ENCODE measurements around the gene AURKAIP1. TPM values are rescaled to one million over a fixed set of nuclear protein-coding genes. Genes with fewer than 3 reads are reported as not detected.

Gene AURKAIP1
- total and polyA plus RNA-seq, 9 of the 15 experiments (the other 6 are each of a cell fraction or from before 2014, with no cell fraction given): 7.8 to 478 (median 92.0) TPM

DNA sequence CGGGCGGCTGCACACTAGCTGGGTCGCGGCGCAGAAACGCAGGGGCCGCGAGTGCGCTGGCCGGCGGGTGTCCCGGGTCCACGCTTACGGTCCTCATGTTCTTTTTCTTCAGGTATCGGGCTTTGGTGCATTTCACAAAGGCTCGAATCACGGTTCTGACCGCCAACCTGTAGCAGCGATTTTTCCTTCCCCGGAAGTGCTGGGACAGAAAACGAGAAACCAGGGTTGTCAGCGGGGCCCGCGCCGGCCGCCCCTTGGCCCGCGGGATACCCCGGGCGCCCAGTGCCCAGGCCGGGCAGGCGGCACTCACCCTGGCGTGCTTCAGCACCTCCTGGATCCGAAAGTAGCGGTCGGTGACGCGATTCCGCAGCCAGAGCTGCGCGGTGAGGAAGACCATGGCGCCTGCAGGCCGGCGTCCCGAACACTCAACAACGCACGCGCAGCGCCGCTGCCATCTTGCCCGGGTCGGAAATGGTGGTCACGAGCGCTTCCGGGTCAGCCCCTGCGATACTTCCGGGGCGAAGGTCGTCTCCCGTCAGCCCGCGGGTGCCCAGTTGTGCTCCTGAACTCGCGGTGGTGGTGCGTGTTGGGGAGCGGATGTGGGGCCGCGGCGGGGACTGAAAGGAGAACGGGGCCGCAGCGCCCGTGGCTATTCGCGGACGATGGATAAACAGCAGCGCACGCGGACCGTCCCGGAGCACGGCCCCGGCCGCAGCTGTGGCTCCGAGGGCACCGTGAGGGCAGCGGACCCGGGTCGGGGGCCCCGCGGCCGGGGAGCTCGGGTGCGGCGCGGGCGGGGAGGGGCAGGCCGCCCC lies 32.0 kb upstream of the AURKAIP1 start, which contains the start of gene MRPL20 (continued):
- TF ChIP-seq RFX7 (CRISPR knock-in tag; IDR thresholded peaks at IDR 0.05) (0 out of 2 replicates have a peak, but pooled peaks have one; percentile 50), SRF (CRISPR knock-in tag; IDR thresholded peaks at IDR 0.05) (0 out of 4 replicates have a peak, but pooled peaks of 1 of the 2 experiments have one; percentile 56), TBP (optimal IDR thresholded peaks at IDR 0.05; ENCODE audit: low read depth, low read length) (peak; percentile 94), RBM34 (IDR thresholded peaks at IDR 0.05; ENCODE audit: borderline replicate concordance, insufficient read depth, low read length) (peak; percentile 100), CXXC5 (CRISPR knock-in tag; IDR thresholded peaks at IDR 0.05) (peak; percentile 92), NBN (IDR thresholded peaks at IDR 0.05; ENCODE audit: low read depth) (no peak), NCOA1 (IDR thresholded peaks at IDR 0.05; ENCODE audit: low read depth) (peak; percentile 69; the same call in 1 of the 2 replicates), NFIX (CRISPR knock-in tag; IDR thresholded peaks at IDR 0.05; ENCODE audit: low read depth) (no peak), KLF10 (CRISPR knock-in tag; IDR thresholded peaks at IDR 0.05) (no peak), HSF4 (CRISPR knock-in tag; IDR thresholded peaks at IDR 0.05; ENCODE audit: borderline replicate concordance) (no peak), RCOR1 (IDR thresholded peaks at IDR 0.05; ENCODE audit: borderline replicate concordance in 1 of 2, low read depth in 2 of 2, low read length in 2 of 2) (peak in 1 of 2 experiments; percentile 56; a peak in 1 of 4 replicates), BDP1 (IDR thresholded peaks at IDR 0.05; ENCODE audit: insufficient read depth, insufficient read length) (no peak)
- TF ChIP-seq, protein P1, sequence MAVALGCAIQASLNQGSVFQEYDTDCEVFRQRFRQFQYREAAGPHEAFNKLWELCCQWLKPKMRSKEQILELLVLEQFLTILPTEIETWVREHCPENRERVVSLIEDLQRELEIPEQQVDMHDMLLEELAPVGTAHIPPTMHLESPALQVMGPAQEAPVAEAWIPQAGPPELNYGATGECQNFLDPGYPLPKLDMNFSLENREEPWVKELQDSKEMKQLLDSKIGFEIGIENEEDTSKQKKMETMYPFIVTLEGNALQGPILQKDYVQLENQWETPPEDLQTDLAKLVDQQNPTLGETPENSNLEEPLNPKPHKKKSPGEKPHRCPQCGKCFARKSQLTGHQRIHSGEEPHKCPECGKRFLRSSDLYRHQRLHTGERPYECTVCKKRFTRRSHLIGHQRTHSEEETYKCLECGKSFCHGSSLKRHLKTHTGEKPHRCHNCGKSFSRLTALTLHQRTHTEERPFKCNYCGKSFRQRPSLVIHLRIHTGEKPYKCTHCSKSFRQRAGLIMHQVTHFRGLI (CRISPR knock-in tag; IDR thresholded peaks at IDR 0.05): no peak
- TF ChIP-seq, protein P2, sequence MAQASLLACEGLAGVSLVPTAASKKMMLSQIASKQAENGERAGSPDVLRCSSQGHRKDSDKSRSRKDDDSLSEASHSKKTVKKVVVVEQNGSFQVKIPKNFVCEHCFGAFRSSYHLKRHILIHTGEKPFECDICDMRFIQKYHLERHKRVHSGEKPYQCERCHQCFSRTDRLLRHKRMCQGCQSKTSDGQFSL (CRISPR knock-in tag; IDR thresholded peaks at IDR 0.05): peak; percentile 16; the same call in 1 of the 2 replicates
- TF ChIP-seq, protein P2 (tag; IDR thresholded peaks at IDR 0.05): no peak
- TF ChIP-seq, protein P3, sequence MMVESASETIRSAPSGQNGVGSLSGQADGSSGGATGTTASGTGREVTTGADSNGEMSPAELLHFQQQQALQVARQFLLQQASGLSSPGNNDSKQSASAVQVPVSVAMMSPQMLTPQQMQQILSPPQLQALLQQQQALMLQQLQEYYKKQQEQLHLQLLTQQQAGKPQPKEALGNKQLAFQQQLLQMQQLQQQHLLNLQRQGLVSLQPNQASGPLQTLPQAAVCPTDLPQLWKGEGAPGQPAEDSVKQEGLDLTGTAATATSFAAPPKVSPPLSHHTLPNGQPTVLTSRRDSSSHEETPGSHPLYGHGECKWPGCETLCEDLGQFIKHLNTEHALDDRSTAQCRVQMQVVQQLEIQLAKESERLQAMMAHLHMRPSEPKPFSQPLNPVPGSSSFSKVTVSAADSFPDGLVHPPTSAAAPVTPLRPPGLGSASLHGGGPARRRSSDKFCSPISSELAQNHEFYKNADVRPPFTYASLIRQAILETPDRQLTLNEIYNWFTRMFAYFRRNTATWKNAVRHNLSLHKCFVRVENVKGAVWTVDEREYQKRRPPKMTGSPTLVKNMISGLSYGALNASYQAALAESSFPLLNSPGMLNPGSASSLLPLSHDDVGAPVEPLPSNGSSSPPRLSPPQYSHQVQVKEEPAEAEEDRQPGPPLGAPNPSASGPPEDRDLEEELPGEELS (CRISPR knock-in tag; IDR thresholded peaks at IDR 0.05; ENCODE audit: borderline replicate concordance): 0 out of 2 replicates have a peak, but pooled peaks have one; percentile 48
- TF ChIP-seq, protein P4, sequence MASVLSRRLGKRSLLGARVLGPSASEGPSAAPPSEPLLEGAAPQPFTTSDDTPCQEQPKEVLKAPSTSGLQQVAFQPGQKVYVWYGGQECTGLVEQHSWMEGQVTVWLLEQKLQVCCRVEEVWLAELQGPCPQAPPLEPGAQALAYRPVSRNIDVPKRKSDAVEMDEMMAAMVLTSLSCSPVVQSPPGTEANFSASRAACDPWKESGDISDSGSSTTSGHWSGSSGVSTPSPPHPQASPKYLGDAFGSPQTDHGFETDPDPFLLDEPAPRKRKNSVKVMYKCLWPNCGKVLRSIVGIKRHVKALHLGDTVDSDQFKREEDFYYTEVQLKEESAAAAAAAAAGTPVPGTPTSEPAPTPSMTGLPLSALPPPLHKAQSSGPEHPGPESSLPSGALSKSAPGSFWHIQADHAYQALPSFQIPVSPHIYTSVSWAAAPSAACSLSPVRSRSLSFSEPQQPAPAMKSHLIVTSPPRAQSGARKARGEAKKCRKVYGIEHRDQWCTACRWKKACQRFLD (CRISPR knock-in tag; IDR thresholded peaks at IDR 0.05): 0 out of 2 replicates have a peak, but pooled peaks have one; percentile 71
- TF ChIP-seq, protein P5, sequence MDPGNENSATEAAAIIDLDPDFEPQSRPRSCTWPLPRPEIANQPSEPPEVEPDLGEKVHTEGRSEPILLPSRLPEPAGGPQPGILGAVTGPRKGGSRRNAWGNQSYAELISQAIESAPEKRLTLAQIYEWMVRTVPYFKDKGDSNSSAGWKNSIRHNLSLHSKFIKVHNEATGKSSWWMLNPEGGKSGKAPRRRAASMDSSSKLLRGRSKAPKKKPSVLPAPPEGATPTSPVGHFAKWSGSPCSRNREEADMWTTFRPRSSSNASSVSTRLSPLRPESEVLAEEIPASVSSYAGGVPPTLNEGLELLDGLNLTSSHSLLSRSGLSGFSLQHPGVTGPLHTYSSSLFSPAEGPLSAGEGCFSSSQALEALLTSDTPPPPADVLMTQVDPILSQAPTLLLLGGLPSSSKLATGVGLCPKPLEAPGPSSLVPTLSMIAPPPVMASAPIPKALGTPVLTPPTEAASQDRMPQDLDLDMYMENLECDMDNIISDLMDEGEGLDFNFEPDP (CRISPR knock-in tag; IDR thresholded peaks at IDR 0.05): no peak
- TF ChIP-seq, protein P6, sequence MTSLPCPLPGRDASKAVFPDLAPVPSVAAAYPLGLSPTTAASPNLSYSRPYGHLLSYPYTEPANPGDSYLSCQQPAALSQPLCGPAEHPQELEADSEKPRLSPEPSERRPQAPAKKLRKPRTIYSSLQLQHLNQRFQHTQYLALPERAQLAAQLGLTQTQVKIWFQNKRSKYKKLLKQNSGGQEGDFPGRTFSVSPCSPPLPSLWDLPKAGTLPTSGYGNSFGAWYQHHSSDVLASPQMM (CRISPR knock-in tag; IDR thresholded peaks at IDR 0.05): no peak

All from K562 (cell line).